SH-SY5Y (cell line): ENCODE data around the gene AFF2.

Source experiments
- GATA2 ChIP-seq: IDR thresholded peaks from 2 replicates; pipeline ENCODE4 v1.6.1; 2011; ENCODE audit warnings: mild to moderate bottlenecking, low read depth, low read length
- GATA3 ChIP-seq: IDR thresholded peaks from 2 replicates; pipeline ENCODE4 v1.6.1; 2011; ENCODE audit warnings: low read depth, mild to moderate bottlenecking, low read length, moderate library complexity

Gene AFF2

GRCh38 chrX:149006235-149006634 lies 505.8 kb downstream of the AFF2 start:
- TF ChIP-seq GATA3 (no peak), GATA2 (no peak)

GRCh38 chrX:149007423-149007822 lies 507.0 kb downstream of the AFF2 start:
- TF ChIP-seq GATA2 (no peak), GATA3 (no peak)

DNA sequence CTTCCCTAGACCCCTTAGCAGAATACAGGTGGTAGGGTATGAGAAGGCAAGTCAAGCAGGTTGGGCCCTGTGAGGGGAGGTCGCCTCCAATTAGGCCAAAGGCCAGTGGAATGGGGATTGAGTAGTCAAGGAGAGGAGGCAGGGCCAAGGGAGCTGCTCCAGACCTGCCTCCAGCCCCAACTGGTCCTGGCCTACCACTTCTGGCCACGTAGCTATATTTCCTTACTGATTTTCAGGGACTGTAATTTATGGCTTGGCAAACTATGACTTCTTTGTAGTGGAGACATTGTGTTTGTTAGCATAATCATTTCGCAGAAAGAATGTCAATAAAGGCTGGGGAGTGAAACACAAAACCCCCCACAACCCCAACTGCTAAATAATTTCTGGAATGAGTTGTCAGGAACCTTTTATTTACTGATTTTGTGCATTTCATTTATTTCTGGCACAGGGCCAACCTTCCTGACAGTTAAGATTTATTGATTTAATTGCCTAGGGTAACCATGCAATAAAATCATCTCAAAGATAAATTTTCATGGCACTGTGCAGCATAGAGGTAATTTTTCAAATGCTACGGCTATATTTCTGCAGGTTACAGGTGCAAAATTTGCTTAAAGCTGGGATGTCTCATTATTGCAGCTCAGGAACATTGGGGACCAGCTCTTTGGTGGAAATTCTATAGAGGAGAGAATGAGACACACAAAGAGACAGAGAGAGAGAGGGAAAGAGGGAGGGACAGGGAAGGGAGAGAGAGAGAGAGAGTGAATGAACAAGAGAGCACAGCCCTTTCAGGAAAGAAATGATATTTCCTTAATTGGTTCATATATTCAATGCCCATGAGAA lies 509.8 kb downstream of the AFF2 start:
- TF ChIP-seq GATA2, result no peak
- TF ChIP-seq GATA3, result no peak

DNA sequence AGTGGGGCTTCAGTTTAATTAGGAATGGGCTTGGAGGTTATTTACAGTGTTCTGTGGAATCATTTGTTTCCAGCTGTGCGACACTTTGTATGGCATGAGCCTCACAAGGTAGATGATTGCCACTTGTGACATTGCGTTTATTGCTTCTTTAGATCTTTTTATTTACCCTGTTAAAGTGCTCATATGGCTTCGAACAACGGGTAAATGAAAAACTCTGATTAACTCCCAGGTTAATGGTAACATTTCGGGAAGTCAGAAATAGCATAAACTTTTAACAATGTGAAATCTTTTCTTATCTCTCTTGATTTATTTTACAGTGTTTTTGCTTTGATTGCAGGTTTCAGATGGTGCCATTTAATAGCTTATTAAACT lies 510.4 kb downstream of the AFF2 start:
- TF ChIP-seq GATA3, result no peak
- TF ChIP-seq GATA2, result no peak

DNA sequence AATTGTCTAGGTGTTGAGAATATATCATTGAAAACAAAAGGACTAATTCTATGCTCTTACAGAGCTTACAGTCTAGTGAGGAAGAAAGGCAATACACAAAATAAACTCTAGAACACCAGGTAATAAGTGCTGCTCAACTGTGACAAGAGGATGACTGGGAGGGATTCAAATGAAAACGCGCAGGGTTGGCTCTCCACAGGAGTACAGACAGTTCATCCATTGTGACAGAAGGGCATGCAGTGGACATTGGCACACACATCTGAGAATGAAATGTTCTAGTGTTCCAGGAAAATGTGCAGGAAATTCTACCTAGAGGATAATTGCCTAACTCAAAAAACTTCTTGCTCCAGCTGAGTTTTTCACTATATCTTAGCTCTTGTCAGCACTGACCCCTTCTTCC lies 512.7 kb downstream of the AFF2 start:
- no peak for TF ChIP-seq GATA3
- TF ChIP-seq GATA2, result no peak

DNA sequence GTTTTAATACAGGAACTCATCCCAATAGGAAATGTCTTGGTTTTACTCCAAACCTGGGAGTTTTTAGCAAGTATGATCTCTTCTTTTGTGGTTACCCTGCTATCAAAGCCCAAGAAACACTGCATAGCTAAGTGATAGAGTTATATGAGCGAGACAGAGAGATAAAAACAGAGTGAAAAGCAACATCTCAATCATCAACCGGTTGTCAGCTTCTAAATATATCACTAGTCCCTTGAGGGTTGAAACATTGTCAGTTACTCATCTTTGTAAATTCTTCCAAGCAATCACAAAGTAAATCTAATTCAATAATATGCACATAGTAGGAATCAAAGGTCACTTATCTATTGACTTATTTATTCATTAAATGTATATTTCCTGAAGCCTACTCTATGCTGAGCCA lies 520.7 kb downstream of the AFF2 start:
- TF ChIP-seq GATA2, result no peak
- no peak for TF ChIP-seq GATA3

DNA sequence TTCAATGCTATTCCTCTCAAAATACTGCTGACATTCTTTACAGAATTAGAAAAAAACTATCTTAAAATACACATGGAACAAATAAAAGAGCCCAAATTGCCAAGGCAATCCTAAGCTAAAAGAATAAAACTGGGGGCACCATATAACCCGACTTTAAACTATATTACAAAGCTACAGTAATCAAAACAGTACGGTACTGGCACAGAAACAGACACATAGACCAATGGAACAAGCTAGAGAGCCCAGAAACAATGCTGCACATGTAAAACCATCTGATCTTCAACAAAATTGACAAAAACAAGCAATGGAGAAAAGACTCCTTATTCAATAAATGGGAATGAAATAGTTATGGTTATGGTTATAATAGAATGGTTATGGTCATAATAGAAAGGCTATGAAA lies 522.1 kb downstream of the AFF2 start:
- TF ChIP-seq GATA3 (no peak), GATA2 (no peak)

GRCh38 chrX:149032449-149032848 lies 532.0 kb downstream of the AFF2 start:
- TF ChIP-seq GATA3, result no peak

DNA sequence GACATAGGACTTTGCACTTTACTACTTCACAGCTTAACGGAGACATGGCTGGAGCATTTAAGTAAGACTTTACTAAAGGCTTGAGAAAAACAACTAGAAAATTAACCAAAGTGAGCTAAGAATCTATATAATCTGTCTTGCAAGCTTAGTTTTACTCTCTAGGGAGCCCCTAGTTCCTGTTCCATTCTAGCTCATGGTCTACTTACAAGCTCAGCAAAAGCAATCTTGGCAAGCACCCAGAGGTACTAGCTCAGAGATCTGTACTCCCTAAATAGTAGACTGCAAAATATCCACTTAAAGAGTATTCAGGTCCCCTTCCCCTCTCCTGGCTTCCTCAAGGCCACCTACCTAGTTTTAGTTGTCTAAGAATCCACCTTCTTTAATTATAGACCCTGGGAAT lies 535.7 kb downstream of the AFF2 start:
- no peak for TF ChIP-seq GATA2
- no peak for TF ChIP-seq GATA3

DNA sequence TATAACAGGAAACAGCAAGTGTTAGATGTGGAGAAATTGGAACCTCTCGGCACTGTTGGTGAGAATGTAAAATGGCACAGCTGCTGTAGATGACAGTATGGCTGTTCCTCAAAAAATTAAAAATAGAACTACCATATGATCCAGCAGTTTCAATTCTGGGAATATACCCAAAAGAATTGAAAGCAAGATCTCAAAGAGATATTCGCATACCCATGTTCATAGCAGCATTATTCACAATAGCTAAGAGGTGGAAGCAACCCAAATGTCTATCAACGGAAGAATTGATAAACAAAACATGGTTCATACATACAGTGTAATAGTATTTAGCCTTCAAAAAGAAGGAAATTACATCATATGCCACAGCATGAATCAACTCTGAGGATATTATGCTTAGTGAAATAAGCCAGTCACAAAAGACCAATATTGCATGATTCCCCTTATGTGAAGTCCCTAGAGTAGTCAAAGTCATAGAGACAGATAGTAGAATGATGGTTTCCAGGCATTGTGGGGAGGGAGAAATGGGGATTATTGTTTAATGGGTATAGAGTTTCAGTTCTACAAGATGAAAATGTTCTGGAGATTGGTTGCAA lies 537.0 kb downstream of the AFF2 start:
- TF ChIP-seq GATA3 (no peak), GATA2 (no peak)

DNA sequence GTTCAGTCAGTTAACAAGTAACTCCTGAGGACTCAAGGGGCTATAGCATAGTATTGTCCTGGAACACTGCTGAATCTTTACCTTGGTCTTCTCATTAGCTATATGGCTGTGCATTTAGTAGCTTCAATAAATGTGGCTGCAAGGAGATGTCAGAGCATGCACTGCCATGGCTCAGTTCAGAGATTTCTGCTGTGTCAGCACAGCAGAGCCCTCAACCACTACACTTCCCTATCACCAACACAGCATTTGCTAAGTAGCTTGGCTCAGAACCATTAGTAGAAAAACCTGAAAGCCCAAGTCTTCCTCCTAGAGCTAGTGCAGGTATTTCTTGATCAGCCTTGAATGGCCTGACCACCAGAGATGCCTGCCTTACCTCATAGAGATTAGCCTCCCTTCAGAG lies 538.6 kb downstream of the AFF2 start:
- TF ChIP-seq GATA3 (no peak), GATA2 (no peak)

- TF ChIP-seq GATA2, result no peak
- no peak for TF ChIP-seq GATA3
Measured at GRCh38 chrX:149040873-149041535, 540.6 kb downstream of the AFF2 start.

DNA sequence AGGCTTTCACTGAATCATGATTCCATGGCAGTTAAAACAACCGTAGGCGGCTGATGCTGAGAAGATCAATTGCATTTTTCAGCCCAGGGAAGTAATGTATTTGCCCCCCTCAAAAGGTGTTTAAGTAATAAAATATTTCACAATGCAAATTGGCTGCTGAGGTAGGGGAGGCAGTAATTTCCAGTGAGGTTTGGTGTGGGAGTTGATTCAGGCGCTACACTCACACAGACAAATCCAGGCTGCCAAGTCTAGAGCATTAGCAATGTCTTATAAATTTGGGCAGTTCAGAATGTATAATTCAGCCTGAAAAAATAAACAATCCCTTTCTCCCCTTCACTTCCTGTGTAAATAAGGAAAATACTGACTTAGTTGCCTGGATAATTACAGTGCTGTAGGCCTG lies 543.0 kb downstream of the AFF2 start:
- TF ChIP-seq GATA3, result no peak
- no peak for TF ChIP-seq GATA2

DNA sequence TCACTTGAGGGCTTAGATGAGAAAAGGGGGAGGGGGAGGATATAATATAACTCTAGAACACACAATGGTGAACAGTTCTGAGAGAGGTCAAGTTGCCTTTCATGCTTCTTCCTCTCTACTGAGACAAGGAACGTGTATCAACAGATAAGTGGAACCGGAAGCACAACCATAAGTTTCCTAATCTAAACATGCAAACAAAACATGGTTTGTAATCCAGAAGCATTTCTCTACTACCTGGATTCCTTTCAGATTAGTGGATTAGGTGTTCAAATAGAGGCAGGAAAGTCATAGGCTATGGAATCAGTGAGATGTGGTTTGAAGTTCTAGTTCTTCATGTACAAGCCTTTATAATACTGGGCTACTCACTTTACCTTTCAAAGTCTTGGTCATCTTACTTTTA lies 544.1 kb downstream of the AFF2 start:
- no peak for TF ChIP-seq GATA2
- TF ChIP-seq GATA3, result no peak

- TF ChIP-seq GATA3 (no peak), GATA2 (no peak)
Measured at GRCh38 chrX:149045645-149046210, 545.3 kb downstream of the AFF2 start.
